ENCODE measurements around the gene MIEF1. TPM values are rescaled to one million over a fixed set of nuclear protein-coding genes. Genes with fewer than 3 reads are reported as not detected.

MIEF1 gene
- total RNA-seq, 1 donor from 2014 or later = 27.7 TPM

DNA sequence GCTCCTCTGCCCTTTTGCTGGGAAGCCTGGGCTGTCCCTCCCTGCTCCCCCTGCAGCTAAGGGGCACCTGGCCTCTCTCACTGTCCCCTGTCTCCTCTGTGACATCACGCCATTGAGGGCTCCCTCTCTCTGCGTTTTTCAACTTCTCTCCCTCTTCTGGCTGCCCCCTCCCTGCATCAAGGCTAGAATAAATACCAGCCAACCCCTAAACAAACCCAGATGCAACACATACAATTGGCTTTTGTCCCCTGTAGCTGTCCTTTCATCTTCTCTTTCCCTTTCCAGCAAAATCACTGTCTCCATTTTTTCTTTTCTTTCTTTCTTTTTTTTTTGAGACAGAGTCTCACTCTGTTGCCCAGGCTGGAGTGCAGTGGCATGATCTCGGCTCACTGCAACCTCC is 3.3 kb upstream of the MIEF1 start:
- Histone ChIP-seq H3K4me1 (peaks cover 64% of the 10 kb centered on the region), H3K4me3 (no peak overlapping the region), H3K27ac (no peak overlapping the region), H3K27me3 (ENCODE audit: low read depth) (no peaks in the 10 kb centered on the region), H3K36me3 (no peaks in the 10 kb centered on the region), H3K9me3 (no peaks in the 10 kb centered on the region)
- intact Hi-C loops (cut with DNase I) = no loop called here
- TF ChIP-seq, protein P1, sequence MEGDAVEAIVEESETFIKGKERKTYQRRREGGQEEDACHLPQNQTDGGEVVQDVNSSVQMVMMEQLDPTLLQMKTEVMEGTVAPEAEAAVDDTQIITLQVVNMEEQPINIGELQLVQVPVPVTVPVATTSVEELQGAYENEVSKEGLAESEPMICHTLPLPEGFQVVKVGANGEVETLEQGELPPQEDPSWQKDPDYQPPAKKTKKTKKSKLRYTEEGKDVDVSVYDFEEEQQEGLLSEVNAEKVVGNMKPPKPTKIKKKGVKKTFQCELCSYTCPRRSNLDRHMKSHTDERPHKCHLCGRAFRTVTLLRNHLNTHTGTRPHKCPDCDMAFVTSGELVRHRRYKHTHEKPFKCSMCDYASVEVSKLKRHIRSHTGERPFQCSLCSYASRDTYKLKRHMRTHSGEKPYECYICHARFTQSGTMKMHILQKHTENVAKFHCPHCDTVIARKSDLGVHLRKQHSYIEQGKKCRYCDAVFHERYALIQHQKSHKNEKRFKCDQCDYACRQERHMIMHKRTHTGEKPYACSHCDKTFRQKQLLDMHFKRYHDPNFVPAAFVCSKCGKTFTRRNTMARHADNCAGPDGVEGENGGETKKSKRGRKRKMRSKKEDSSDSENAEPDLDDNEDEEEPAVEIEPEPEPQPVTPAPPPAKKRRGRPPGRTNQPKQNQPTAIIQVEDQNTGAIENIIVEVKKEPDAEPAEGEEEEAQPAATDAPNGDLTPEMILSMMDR (IDR thresholded peaks at IDR 0.05) = no peak
- ATAC-seq (no peak), DNase-seq (peak; percentile 3)

DNA sequence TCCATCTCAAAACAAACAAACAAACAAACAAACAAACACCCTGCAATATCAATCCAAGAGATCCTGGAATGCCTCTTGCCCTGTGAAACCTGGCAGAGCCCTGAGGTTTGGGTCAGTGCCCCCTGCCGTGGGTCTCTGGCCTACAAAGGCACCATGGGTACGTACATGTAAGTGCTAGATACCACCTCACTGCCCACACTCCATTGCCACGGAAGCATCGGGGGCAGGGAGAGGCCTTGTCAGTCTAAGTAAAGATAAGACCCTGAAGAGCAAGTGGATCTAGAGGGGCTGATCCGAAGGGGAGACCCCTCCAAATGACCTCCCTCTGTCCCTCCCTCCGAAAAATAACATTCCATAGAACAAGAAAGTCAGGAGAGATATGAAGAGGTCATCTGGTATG is 2.0 kb upstream of the MIEF1 start:
- no peaks in the 10 kb centered on the region for H3K9me3 ChIP-seq
- H3K27ac ChIP-seq = no peak overlapping the region
- peaks cover 57% of the 10 kb centered on the region for H3K4me1 ChIP-seq
- ATAC-seq = no peak
- no peaks in the 10 kb centered on the region for H3K27me3 ChIP-seq (ENCODE audit: low read depth)
- peak; percentile 31 for DNase-seq
- TF ChIP-seq, protein P1 (IDR thresholded peaks at IDR 0.05) = no peak
- intact Hi-C loops (cut with DNase I) = no loop called here
- peaks cover 13% of the 10 kb centered on the region for H3K36me3 ChIP-seq
- no peak overlapping the region for H3K4me3 ChIP-seq

DNA sequence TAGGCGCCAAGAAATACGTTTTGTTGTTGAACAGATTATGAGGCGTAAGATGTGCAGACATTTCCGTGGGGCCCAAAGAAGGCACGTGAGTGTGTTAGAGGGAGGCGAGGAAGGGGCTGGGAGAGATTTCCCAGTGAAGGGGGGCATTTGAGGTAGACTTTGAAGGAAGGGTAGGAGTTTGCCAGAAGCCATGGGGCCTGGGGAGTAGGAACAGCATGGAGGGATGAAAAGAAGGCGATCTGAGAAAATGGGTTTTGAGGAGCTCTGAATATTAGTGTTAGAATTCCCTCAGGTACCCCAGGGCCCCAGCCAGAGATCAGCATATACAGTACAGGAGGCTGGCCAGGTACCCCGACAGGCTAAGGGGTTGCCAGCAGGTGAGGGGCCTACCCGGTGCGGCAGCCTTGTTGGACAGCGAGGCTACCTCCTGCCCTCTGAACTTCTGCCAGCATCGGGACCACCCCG is 414 bp upstream of the MIEF1 start:
- ATAC-seq (no peak), DNase-seq (no peak)
- peak overlapping the region; percentile 99 for H3K4me3 ChIP-seq
- no peaks in the 10 kb centered on the region for H3K9me3 ChIP-seq
- intact Hi-C loops (cut with DNase I) = no loop called here
- H3K36me3 ChIP-seq = peaks cover 28% of the 10 kb centered on the region
- peak overlapping the region; percentile 84 for H3K27ac ChIP-seq
- TF ChIP-seq, protein P1 (IDR thresholded peaks at IDR 0.05) = no peak
- peaks cover 43% of the 10 kb centered on the region for H3K4me1 ChIP-seq
- no peaks in the 10 kb centered on the region for H3K27me3 ChIP-seq (ENCODE audit: low read depth)

DNA sequence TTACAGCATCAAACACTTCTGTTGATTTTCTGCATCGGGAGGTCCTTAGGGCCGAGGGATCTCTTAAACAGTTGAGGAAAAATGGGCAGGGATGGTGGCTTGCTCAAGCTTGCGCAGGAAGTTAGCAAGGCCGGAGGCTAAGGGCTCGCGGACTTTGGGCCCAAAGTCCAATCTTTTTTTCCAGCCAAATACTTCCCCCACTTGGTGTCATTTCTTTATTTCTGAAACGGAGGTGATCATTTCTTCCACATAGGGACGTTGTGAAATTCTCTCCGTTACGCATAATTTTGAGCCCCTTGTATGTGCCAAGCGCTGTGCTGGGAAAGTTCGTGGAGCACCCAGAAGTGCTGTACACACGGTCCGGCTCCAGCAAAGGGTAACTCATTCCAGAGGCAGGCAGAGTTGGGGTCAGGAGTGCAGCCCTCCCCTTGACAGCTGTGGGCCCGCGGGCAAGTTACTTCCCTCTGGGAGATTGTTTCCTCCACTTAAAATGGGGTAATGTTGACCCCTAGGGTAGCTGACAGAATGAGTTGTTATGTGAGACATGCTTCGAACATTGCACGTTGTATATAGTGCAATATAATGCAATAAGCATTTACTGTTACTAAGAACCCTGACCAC is 809 bp downstream of the MIEF1 start:
- peak; percentile 45 for DNase-seq
- no peaks in the 10 kb centered on the region for H3K27me3 ChIP-seq (ENCODE audit: low read depth)
- H3K4me3 ChIP-seq = peak overlapping the region; percentile 99
- intact Hi-C loops (cut with DNase I) = no loop called here
- peak in 1 of 2 donors; percentile 4 for ATAC-seq
- H3K9me3 ChIP-seq = no peaks in the 10 kb centered on the region
- peak overlapping the region; percentile 84 for H3K27ac ChIP-seq
- peaks cover 38% of the 10 kb centered on the region for H3K4me1 ChIP-seq
- peaks cover 41% of the 10 kb centered on the region for H3K36me3 ChIP-seq
- TF ChIP-seq, protein P1 (IDR thresholded peaks at IDR 0.05) = no peak

- TF ChIP-seq, protein P1 (IDR thresholded peaks at IDR 0.05) = no peak
- Histone ChIP-seq H3K27me3 (ENCODE audit: low read depth) (no peaks in the 10 kb centered on the region), H3K36me3 (peaks cover 48% of the 10 kb centered on the region), H3K9me3 (no peaks in the 10 kb centered on the region), H3K27ac (peak overlapping the region; percentile 84), H3K4me3 (peak overlapping the region; percentile 99), H3K4me1 (peaks cover 33% of the 10 kb centered on the region)
- DNase-seq (peak; percentile 4), ATAC-seq (no peak)
- intact Hi-C loops (cut with DNase I) = no loop called here
Observed at GRCh38 chr22:39503630-39504029, 1.5 kb downstream of the MIEF1 start.

Measured in lower lobe of right lung (tissue), 2 donors.